Ovary (tissue), 9 donors: ENCODE measurements around the gene GFM2. TPM values are rescaled to one million over a fixed set of nuclear protein-coding genes. Genes with fewer than 3 reads are reported as not detected.
"Not testable (repeated sequence)": the region's sequence is repeated elsewhere in the genome, so short reads cannot be mapped to it uniquely, and the experiment has no call there.

ENCODE experiments used
- DNase-seq, 5 donors: peaks; one replicate each; pipeline ENCODE4 v3.0.0-alpha.2; 2019 to 2020
- H3K27ac ChIP-seq, 2 donors: fragments of 200-600 bp; one replicate each; pipeline versions ENCODE4 v1.5.1 to v1.8.0; 2019 to 2022
- H3K27me3 ChIP-seq: fragments of 200-600 bp; one replicate; pipeline ENCODE4 v1.8.0; 2022
- H3K36me3 ChIP-seq: fragments of 200-600 bp; sonication (generic); one replicate; pipeline ENCODE4 v1.5.1; 2019
- H3K4me1 ChIP-seq: one replicate; pipeline ENCODE4 v1.8.1; 2013; ENCODE audit warnings: mild to moderate bottlenecking, moderate library complexity; ENCODE audit not compliant: insufficient read depth
- H3K4me3 ChIP-seq: fragments of 200-600 bp; sonication (generic); one replicate; pipeline ENCODE4 v1.5.1; 2017
- H3K9me3 ChIP-seq, 2 donors: fragments of 200-600 bp in 1 of 2; sonication (generic) in 1 of 2; one replicate each; pipeline versions ENCODE4 v1.5.1 to v1.8.1; 2013 to 2019; ENCODE audit warnings: mild to moderate bottlenecking in 1 of 2, moderate library complexity in 1 of 2
- CTCF ChIP-seq, 3 donors: fragments of 450-650 bp in 2 of 3; fragments of 200-600 bp in 1 of 3; IDR thresholded peaks; one replicate each; pipeline versions ENCODE4 v1.5.1 to v1.8.0; 2016 to 2022; ENCODE audit warnings: antibody characterized with exemption in 3 of 3, mild to moderate bottlenecking in 1 of 3
- EP300 ChIP-seq: sonication (generic); formaldehyde crosslinking; IDR thresholded peaks from one replicate; pipeline ENCODE4 v1.6.1; 2017; ENCODE audit warnings: antibody characterized with exemption
- POLR2A ChIP-seq: fragments of 450-650 bp; IDR thresholded peaks from one replicate; pipeline ENCODE4 v1.6.1; 2017; ENCODE audit warnings: antibody characterized with exemption, mild to moderate bottlenecking, moderate library complexity
- WGBS, 3 donors: extraction: QIAGEN DNeasy Blood & Tissue Kit in 1 of 3; methylation state at CpG; one replicate each; pipeline versions ENCODE4 v1.1.5 to v1.1.7; 2013 to 2017; 5-methylcytosine and 5-hydroxymethylcytosine counted together
- intact Hi-C, 4 donors: fragments of 100-400 bp; cut with DNase I; formaldehyde crosslinking; loops; one replicate each; pipeline versions ENCODE4 v1.11.0 to v1.15.1; 2022 to 2023
- polyA plus RNA-seq, 2 donors: library from polyadenylated mRNA; stranded (reverse); fragments of 200-250 nt in 1 of 2; fragments of 350-450 nt in 1 of 2; fragmentation: Illumina TruSeq in 1 of 2; extraction: RNeasy Lipid Tissue Mini Kit (QIAGEN cat#74804) in 1 of 2; gene quantifications; one replicate each; pipeline ENCODE4 v1.2.3, GENCODE V29; 2013 to 2014
- total RNA-seq, 7 donors: library from RNA; depleted of rRNA in 2 of 7; stranded (reverse); fragments of >200 nt in 2 of 7; fragmentation: NEBNext Ultra II Directional in 3 of 7; extraction: Animal tissue kit (Norgen Biotek cat#: 25700) in 3 of 7; gene quantifications; one replicate each; pipeline versions ENCODE4 v1.1.0 to v1.2.4, GENCODE V29; 2016 to 2023
- donor health status: DM: no; HTN: no; CAD: no; lungs with moderate emphysema.
- donor health status: DM: no; HTN: no; CAD: no.
- donor health status: Bipolar disorder and iron deficiency.
- donor health status: DM: yes; HTN: yes; CAD: no.
- donor health status: DM: no; HTN: no; CAD: no.
- donor health status: DM: yes; HTN: yes; CAD: no.

The GFM2 gene
- total and polyA plus RNA-seq, 9 donors: 9.9 to 22.1 (median 17.6) TPM

GRCh38 chr5:74798977-74799911 is 32.3 kb upstream of the GFM2 start:
- no peaks in the 10 kb centered on the region for H3K9me3 ChIP-seq
- no peaks in the 10 kb centered on the region for H3K4me1 ChIP-seq
- H3K27me3 ChIP-seq: no peaks in the 10 kb centered on the region
- no peak for DNase-seq
- TF ChIP-seq POLR2A: no peak
- no peak for TF ChIP-seq CTCF (IDR thresholded peaks at IDR 0.05)
- no peak for TF ChIP-seq EP300
- no peaks in the 10 kb centered on the region for H3K36me3 ChIP-seq
- WGBS, 3 donors: 94 to 95% (median 94%) methylated on average over 16 to 21 of the region's 21 CpGs
- intact Hi-C loops: no loop called here
- no peak overlapping the region for H3K4me3 ChIP-seq
- H3K27ac ChIP-seq: no peak overlapping the region

GRCh38 chr5:74791669-74792068 is 24.8 kb upstream of the GFM2 start:
- 96 to 98% (median 98%) methylated on average over 3 of the region's 3 CpGs for WGBS, 3 donors
- intact Hi-C loops, H3K27ac ChIP-seq: not testable (repeated sequence)

GRCh38 chr5:74787424-74787823 is 20.5 kb upstream of the GFM2 start:
- 94 to 96% (median 94%) methylated on average over 6 of the region's 6 CpGs for WGBS, 3 donors
- Histone ChIP-seq H3K27me3 (no peaks in the 10 kb centered on the region), H3K27ac (no peak overlapping the region), H3K9me3 (no peaks in the 10 kb centered on the region), H3K4me1 (no peaks in the 10 kb centered on the region), H3K4me3 (no peak overlapping the region), H3K36me3 (no peaks in the 10 kb centered on the region)
- TF ChIP-seq EP300 (no peak), POLR2A (no peak), CTCF (IDR thresholded peaks at IDR 0.05) (no peak)
- DNase-seq: no peak
- intact Hi-C loops: no loop called here

More at GRCh38 chr5:74791669-74792068, 24.8 kb upstream of the GFM2 start:
- DNase-seq, H3K4me1 ChIP-seq, H3K27me3 ChIP-seq, H3K4me3 ChIP-seq, H3K36me3 ChIP-seq, H3K9me3 ChIP-seq: not testable (repeated sequence)

- Histone ChIP-seq H3K36me3 (no peaks in the 10 kb centered on the region), H3K27ac (no peak overlapping the region), H3K9me3 (no peaks in the 10 kb centered on the region), H3K27me3 (no peaks in the 10 kb centered on the region), H3K4me3 (no peak overlapping the region), H3K4me1 (no peaks in the 10 kb centered on the region)
- WGBS, 3 donors: 96 to 98% (median 97%) methylated on average over 6 of the region's 6 CpGs
- intact Hi-C loops: no loop called here
- TF ChIP-seq EP300: no peak
- no peak for DNase-seq
Measured at GRCh38 chr5:74786851-74787250, 19.9 kb upstream of the GFM2 start.

- DNase-seq: no peak
- intact Hi-C loops: no loop called here
Measured at GRCh38 chr5:74778609-74779008, 11.7 kb upstream of the GFM2 start.

More at GRCh38 chr5:74778609-74779008, 11.7 kb upstream of the GFM2 start:
- no peaks in the 10 kb centered on the region for H3K27me3 ChIP-seq
- H3K4me3 ChIP-seq: no peak overlapping the region
- no peak for TF ChIP-seq POLR2A
- TF ChIP-seq EP300: no peak
- no peak for TF ChIP-seq CTCF (IDR thresholded peaks at IDR 0.05)
- H3K4me1 ChIP-seq: no peaks in the 10 kb centered on the region
- no peaks in the 10 kb centered on the region for H3K9me3 ChIP-seq
- H3K36me3 ChIP-seq: no peaks in the 10 kb centered on the region
- no peak overlapping the region for H3K27ac ChIP-seq
- WGBS, 3 donors: 70 to 85% (median 74%) methylated on average over 2 of the region's 2 CpGs
